HT1080 (cell line): ENCODE results near the gene SCAF8. TPM values are rescaled to one million over a fixed set of nuclear protein-coding genes. Genes with fewer than 3 reads are reported as not detected.
"Not testable (repeated sequence)": the region's sequence is repeated elsewhere in the genome, so short reads cannot be mapped to it uniquely, and the experiment has no call there.

Source experiments
- DNase-seq: peaks from one replicate; pipeline ENCODE4 v3.0.0-alpha.2; 2015; ENCODE audit warnings: low read depth
- total RNA-seq: library from RNA; depleted of rRNA; stranded (reverse); fragments of >200 nt; shearing (Covaris generic); gene quantifications from 2 replicates; pipeline ENCODE4 v1.2.3, GENCODE V29; 2014

The SCAF8 gene
- total RNA-seq, 1 experiment from 2014 or later: 24.7 TPM

DNA sequence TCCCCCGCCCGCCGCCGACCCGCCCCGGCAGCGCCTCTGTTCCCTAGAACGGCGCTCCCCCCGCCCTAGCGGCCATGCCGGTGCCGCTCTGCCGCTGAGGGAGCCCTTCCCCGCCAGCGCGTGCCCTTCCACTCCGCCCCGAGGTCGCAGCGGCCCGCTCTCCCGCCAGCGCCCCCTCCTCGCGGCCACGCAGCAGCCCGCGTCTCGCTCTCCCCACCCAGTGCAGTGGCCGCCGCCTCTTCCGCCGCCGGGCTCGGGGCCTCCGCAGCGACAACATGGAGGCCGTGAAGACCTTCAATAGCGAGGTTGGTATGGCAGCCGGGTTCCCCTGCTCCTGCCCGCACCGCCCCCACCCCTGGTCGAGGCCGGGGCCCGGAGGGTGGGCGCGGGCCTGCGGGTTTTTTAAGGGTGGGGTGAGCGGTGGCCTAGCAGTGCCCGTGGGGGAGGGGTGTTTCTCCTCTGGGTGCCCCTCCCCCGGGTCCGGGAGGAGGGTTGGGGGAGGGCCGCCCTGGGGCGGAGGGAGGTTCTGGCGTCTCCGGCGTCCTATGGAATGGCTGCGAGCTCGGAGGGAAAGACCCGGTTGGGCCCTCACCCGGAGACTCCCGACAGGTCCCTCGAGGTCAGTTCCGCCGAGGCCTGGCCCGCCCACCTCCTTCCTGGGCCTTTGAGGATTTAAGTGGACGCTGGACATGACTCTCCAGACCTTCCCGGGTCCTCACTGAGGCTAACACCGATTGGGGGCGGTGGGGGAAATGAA lies 588 bp downstream of the SCAF8 start:
- peak; percentile 96 for DNase-seq

DNA sequence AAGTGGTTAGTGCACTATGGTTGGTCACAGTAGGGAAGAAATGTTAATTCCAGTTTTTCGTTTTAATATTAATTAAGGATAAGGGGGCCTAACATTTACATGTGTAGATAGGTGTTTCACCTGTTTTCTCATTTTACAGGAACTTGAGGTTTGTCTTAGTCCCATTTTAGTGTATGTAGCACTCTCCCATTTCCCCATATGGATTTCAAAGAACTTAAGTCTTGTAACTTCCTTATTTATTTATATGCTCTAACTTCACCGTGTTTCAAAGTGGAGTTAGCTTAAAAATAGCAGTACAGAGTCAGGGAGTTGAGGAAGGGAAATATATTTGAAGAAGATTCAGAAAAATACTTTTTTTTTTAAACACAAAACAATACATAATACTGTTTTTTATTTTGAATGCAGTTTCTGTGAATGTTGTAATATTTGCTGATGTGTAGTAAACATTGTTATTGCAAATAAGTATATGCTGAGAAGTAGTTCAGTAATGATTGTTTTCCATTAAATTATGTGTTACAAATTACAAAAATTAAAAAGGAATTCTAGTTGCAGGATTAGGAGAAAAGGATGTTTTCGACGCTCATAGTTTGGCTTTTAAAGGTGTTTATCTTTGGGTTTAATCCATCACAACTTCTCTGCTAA lies 3.5 kb downstream of the SCAF8 start:
- DNase-seq: no peak

DNA sequence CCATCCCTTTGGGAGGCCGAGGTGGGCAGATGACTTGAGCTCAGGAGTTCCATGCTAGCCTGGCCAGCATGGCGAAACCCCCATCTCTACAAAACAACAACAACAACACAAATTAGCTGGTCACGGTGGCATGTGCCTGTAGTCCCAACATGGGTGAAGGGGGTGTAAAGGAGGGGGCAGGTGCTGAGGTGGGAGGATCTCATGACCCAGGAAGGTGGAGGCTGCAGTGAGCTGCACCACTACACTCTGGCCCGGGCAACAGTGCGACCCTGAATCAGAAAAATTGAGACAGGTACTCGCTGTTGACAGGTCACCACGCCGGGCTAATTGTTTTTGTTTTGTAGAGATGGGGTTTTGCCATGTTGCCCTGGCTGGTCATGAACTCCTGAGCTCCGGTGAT lies 4.2 kb downstream of the SCAF8 start:
- DNase-seq: no peak

DNA sequence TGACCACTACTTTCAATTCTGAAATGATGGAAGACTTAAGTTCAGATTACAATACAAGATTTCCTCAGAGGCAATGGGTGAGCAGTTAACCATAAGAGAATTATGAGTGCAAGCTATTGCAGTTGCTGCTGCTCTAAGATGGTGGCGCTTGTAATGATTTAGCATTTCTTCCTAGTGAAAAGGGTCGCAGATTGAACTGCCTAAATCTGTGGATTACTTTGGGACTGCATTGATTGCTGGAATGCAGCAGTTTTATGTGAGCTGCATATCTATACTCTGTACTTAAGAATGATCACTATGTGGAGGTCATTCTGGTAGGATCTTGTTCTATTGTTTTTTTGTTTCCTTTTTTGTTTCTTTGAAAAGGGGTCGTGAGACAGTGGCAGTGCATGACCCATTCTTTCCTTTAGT lies 5.3 kb downstream of the SCAF8 start:
- no peak for DNase-seq

DNA sequence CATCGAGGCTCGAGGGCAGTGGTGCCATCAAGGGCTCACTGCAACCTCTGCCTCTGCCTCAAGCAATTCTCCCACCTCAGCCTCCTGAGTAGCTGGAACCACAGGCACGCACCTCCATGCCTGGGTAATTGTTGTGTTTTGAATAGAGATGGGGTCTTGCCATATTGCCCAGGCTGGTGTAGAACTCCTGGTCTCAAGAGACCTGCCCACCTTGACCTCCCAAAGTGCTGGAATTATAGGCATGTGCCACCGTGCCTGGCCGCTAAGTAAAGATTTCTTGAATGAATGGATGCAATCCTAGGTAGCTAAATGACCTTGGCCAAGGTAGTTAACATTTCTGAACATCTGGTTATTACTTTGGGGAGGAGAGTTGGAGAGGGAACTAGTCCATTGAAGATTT lies 7.4 kb downstream of the SCAF8 start:
- DNase-seq: no peak

DNA sequence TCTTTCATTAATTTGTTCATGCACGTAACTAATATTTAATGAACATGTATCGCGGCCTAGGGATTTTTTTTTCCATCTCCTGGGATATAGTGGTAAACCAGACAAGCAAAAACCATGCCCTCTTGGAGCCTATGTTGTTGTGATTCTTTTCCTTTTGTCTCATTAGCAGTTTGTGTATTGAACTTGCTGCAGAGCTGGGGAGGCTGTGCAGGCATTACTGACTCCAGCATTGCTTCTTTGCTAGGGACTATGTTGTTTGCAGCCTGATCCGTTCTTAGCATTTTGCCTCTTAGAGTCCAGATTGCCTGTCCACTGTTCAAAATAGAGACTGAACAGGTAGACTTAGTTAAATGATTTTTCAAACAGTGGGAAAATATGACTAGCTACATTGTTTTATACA lies 9.7 kb downstream of the SCAF8 start:
- no peak for DNase-seq

DNA sequence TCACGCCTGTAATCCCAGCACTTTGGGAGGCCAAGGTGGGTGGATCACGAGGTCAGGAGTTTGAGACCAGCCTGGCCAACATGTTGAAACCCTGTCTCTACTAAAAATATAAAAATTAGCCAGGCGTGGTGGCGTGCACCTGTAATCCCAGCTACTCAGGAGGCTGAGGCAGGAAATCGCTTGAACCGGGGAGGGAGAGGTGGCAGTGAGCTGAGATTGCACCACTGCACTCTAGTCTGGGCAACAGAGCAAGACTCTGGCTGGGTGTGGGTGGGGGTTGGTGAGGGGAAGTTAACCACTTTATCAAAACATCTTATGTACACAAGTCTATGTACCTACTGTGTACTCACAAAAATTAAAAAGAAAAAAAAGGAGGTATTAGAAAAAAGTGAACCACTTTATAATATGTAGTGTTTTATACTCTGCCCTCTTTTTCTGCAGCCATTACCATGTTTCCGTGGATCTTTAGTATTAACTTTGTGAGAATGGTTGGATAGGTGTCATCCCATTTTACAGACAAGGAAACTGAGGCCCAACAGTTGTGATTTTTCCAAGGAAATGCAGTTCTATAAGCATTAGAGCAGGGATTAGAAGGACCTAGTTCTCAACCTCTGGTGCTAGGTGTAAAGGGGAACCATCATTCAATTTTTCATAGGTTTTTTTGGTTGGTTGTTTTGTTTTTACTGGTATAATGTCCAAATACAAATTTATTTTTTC lies 11.0 kb downstream of the SCAF8 start:
- DNase-seq: not testable (repeated sequence)

DNA sequence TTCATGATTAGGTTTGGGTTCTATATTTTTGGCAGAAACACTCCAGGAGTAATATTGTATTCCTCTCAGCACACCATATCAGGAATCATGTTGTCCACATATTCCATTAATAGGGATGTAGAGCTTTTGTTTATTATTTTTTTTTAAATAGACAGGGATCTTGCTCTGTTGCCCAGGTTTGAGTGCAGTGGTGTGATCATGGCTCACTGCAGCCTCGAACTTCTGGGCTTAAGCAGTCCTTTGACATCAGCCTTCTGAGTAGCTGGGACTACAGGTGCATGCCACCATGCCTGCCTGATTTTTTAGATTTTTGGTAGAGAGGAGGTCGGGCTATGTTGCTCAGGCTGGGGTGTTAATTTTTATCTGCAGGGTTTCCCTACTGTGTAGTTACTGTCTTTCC lies 12.0 kb downstream of the SCAF8 start:
- DNase-seq: no peak

DNA sequence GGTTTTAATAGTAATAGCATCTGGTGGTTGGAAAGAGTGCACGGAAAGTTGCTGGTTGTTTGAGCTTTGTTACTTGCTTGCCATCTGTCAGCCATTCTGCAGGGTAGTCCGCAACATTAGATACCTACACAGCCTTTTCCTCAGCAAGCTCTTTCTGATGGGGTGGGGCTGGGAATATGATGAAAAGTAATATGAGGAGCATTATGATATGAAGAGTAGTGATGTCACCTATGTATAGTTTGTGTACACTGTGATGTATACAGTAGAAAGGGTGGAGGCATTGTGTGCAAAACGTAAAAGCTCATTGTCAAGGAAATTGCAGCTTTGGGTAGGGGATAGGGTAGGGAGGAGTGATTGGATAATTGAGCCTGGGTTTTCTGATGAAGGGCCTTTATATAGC lies 16.1 kb downstream of the SCAF8 start:
- DNase-seq: no peak

DNA sequence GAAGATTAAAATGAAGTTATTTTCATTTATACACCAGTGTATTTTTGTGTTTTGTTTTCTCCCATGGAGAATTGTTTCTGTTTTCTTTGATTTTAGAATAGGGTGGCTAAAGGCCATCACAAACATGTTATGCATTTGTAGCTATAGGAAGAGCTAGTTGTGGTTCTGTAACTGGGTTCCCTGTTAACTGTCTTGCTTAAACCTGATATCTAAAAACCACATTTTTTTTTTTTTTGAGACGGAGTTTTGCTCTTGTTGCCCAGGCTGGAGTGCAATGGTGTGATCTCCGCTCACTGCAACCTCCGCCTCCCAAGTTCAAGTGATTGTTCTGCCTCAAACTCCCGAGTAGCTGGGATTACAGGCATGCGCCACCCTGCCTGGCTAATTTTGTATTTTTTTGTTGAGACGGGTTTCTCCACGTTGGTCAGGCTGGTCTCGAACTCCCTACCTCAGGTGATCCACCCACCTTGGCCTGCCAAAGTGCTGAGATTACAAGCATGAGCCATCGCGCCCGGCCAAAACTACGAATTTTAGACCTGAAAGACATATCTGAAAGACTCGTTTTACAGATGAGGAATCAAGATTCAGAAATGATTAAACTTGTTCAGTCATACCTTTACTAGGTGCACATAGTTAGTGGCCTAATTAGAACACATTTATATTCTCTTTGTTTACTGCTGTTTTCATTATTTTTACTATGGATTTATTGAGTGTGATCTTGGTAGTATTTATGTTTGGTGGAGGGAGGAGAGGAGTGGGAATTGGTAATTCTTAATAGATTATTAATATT lies 18.0 kb downstream of the SCAF8 start:
- DNase-seq: no peak

DNA sequence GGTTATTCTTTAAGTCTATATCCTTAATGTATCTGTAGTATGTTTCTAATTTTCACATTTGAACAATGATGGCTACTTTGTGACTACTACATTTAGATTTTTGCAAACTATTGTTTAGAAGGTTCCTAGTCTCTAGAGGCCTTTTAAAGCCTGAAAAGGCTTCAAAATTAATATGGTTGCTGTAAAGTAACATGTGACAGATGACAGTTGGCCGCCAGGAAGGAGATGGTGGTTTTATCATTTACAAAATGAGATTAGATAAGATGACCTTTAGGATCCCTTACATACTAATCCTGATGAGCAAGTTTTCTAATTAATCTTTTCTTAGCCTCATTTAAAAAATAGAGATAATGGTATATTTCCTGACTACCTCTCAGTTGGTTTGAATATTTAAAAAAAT lies 18.8 kb downstream of the SCAF8 start:
- no peak for DNase-seq

DNA sequence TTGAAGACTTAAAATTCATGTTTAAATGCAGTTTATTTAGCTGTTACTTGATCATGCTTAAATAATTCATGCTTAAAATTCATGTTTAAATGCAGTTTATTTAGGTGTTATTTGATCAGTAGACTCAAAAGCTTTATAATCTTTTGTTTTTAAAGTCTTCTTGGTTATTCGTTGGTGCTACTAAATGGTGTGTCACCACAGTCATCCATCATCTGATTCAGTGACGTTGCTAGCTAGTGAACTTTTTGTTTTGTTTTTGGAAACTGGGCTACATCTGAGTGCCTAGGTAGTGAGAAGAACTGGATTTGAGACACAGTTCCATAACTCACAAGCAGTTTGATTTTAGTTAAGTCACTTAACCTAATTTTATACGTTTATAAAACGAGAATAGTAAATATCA lies 20.9 kb downstream of the SCAF8 start:
- DNase-seq: no peak

DNA sequence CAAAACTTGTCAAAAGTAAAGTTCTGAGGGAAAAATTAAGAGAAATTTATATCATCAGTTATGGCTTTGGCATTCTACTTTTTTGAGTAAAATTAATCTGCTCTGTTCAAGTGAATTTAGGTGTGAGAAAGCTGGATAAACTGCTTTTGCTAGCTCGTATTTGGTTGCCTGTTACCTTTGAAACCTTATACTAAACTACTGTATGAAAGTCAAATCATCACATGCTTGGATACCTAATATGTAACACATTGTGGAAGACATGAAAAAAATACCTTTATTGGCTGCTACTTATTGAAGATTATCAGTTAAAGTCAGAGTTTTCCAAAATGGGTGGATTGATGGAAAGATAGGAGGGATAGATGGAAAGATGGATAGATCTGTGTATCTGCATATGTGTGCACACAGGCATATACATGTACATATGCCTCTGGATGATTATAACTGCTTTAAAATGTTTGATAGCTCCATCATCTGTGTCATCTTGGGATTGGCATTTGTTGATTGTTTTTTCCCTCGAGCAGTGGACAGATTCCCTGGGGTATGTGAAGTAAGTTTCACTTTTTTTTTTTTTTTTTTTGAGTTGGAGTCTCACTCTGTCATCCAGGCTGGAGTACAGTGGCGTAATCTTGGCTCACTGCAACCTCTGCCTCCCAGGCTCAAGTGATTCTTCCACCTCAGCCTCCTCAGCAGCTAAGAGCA lies 24.3 kb downstream of the SCAF8 start:
- DNase-seq: no peak

DNA sequence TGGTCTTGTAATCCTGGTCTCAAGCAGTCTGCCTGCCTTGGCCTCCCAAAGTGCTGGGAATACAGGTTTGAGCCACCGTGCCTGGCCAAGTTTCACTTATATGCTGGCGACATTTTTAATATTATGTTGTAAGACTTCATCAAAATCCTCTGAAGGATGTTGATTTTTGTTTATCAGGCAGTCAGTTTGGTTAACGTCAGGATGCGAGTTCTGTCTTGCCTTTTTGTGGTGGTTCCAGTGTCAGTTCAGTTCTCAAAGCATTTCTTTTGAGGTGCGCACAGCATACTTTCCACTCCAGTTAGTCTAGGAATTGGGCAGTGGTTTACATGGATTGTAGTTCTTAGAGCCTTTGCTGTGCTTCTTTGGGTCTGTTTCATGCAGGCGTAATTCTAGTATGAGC lies 24.9 kb downstream of the SCAF8 start:
- DNase-seq: no peak

DNA sequence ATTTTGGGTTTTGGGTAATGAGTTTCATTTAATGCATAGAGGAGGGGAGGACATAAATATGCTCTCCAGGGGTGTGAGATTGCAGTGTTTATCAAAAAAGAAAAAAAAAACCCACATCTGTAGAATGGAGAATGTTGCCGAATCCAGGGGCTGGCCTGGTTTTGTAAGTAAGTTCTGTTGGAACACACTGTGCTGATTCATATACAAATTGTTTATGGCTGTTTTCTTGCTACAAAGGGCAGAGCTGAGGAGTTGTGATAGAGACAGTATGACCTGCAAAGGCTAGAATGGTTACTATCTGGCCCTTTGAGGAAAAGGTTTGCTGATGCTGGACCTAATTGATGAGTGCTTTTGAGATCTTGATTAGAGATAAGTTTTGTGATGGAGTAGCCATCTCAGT lies 30.4 kb downstream of the SCAF8 start:
- DNase-seq: no peak

DNA sequence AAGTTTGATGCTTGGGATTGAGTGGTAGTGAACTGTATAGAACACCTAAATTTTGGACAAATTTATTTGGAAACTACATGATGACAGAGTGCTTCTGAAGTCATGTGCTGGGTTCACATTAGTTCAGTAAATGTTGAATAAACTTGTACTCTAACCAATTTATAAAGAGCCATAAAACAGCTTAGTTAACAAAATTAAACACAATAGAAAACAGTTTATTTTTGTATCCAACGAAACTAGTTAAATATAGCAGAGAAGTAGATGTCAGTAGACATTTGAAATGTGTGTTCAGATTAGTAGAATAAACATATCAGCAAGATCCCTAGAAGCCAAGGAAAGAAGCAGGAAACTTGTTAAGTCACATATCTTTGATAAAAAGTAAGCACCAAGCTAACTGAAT lies 32.1 kb downstream of the SCAF8 start:
- no peak for DNase-seq

DNA sequence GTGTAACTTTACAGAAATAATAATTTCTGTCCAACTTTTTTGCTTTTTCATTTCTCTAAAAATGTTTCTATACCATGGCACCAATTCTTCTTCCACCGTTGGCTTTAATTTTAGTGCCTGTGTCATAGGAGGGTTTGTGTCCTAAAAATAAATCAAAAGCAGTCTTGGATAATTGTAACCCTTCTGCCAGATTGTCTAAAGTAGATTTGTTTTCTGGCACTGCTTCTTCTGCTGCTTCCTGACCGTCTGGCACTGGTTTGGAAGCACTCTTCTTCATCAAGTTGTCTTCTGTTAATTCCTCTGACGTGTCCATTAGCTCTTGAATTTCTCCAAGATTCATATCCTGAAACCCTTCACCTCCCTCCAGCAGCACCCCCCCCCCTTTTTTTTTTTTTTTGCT lies 33.1 kb downstream of the SCAF8 start:
- no peak for DNase-seq

DNA sequence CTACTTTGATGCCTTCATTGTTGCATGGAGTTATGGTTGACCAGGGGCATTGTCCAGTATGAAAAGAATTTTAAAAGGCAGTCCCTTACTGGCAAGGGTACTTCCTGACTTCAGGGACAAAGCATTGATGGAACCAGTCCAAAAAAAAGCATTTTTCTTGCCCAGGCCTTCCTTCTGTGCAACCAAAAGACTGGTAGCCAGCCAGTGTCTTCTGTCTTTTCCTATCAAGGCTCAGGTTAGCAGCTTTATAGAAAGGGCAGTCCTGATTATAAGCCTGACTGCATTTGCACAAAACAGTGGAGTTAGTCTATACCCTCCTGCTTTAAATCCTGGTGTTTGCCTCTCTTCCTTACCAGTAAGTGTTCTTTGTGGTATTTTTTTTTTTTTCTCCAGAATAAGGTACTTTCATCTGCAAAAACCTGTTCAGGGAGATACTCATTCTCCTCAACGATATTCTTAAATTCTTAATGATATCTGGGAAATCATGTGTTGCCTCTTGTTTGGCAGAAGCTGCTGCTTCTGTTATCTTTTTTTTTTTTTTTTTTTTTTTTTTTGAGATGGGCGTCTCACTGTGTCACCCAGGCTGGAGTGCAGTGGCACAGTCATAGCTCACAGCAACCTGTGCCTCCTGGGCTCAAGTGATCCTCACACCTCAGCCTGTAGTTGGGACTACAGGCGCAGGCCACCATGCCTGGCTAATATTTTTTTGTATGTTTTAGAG lies 33.9 kb downstream of the SCAF8 start:
- DNase-seq: no peak

DNA sequence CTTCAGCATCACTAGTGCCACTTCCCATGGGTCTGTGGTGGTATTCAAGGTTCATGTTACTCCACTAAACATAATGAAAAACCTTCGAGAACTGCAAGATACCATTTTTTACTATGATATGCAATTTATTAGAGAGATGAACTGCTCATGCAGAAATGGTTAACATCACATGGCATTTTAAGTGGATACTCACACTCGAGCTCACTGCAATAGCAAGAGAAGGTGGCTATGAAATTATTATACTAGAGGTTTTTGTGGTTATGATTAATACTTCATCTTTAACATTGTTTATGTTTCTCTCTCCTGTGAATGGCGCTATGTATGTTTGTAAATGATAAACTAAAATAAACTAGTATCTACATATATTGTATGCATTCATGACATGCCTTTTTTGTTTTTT lies 35.1 kb downstream of the SCAF8 start:
- no peak for DNase-seq

DNA sequence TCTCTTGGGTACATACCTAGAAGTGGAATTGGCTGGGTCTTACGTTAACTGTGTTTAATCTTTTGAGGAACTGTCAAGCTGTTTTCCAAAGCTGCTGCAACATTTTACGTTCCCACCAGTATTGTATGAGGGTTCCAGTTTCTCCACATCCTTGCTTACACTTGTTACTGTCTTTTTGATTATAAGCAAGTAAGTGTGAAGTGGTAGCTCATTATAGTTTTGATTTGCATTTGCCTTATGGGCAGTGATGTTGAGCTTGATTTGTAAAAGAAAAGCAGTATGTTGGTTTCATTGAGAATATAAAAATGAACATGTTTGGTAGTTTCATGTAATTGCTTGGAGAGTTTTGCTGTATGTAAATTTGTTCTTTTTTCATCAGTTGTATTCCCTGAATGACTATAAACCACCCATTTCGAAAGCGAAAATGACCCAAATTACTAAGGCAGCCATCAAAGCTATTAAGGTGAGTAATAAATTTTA lies 40.4 kb downstream of the SCAF8 start:
- DNase-seq: no peak
